Measurements from ENCODE around the gene CRTC2.

- TF ChIP-seq CTCF (IDR thresholded peaks at IDR 0.05): no peak
- TF ChIP-seq POLR2A (IDR thresholded peaks at IDR 0.05): no peak
These were observed 15.5 kb downstream of the CRTC2 start for GRCh38 chr1:153942766-153943549.
